Measurements from ENCODE around the gene MSMP. TPM values are rescaled to one million over a fixed set of nuclear protein-coding genes. Genes with fewer than 3 reads are reported as not detected.

The MSMP gene
- total and polyA plus RNA-seq, 2 experiments from 2014 or later, result not detected

DNA sequence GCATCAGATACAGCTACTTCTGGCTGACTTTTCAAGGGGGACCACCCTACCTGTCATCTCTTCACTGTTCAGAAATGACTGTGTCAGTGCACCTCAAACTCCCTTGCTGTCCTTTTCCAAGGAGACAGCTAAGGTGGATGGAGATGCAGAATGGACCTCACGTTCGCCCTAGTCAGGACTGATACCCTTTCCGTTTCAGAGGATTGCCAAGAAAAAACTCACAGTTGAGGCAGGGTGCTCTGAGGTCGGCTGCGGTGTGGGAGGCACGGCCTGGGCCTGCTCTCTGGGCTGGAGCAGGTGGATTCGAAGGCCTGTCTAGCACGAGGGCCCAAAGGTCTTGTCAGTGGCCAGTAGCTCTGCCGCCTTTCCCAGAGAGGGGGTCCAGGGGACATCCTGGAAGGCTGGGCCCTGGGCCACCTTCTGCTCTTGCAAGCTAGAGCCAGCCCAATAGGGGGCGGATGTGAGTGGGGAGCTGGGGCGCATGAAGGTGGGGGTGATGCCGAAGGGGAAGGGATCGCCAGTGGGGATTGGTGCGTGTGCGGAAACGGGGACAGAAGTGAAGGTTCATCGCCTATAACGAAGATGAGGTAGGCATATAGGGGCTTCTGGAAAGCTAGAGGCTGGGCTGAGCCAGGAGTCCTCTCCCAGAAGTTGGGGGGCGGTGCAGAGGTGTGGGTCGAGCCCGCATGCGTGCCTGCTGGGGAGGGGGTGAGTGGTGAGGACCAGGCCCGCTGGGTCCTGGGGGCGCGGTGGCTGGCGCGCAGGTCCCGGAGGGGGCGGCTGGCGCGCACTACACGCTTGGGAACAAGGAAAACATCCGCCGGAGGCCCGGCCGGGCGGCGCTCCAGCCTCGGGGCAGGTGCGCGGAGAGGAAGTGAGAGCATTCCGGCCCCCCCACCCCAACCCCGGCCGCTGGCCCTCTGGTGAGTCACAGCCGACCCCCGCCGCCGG lies 2.5 kb upstream of the MSMP start:
- Histone ChIP-seq H3K9me3 (ENCODE audit: low read depth) (no peaks in the 10 kb centered on the region), H3K9me2 (replicated peaks; ENCODE audit: insufficient read depth) (no peaks in the 10 kb centered on the region), H3K4me2 (peak overlapping the region; percentile 91), H3K79me2 (peaks cover 35% of the 10 kb centered on the region), H3K4me3 (peak overlapping the region; percentile 57), H4K20me1 (ENCODE audit: insufficient read depth, poor library complexity, severe bottlenecking) (no peaks in the 10 kb centered on the region), H3K27me3 (no peaks in the 10 kb centered on the region), H3K4me1 (ENCODE audit: insufficient read depth) (peaks cover 14% of the 10 kb centered on the region), H3K36me3 (replicated peaks; ENCODE audit: insufficient read depth, low read depth) (no peaks in the 10 kb centered on the region), H2AFZ (peak overlapping the region; percentile 74), H3K27ac (peak overlapping the region; percentile 99)
- TF ChIP-seq EZH2 (IDR thresholded peaks at IDR 0.05; ENCODE audit: borderline replicate concordance) (no peak), CTCF (IDR thresholded peaks at IDR 0.05; ENCODE audit: poor library complexity) (peak; percentile 58)
- peak; percentile 83 for DNase-seq (ENCODE audit: low spot score)
- 36% methylated on average over 17 of the region's 48 CpGs for WGBS (ENCODE audit: low lambda C conversion rate, missing lambda C conversion rate)

GRCh38 chr9:35755071-35755470 lies 995 bp upstream of the MSMP start:
- DNase-seq (ENCODE audit: low spot score), result no peak
- no peaks in the 10 kb centered on the region for H3K9me2 ChIP-seq (replicated peaks; ENCODE audit: insufficient read depth)
- no peaks in the 10 kb centered on the region for H4K20me1 ChIP-seq (ENCODE audit: insufficient read depth, poor library complexity, severe bottlenecking)
- H3K4me3 ChIP-seq, result no peak overlapping the region
- peaks cover 22% of the 10 kb centered on the region for H3K4me1 ChIP-seq (ENCODE audit: insufficient read depth)
- TF ChIP-seq EZH2 (IDR thresholded peaks at IDR 0.05; ENCODE audit: borderline replicate concordance) (no peak), CTCF (IDR thresholded peaks at IDR 0.05; ENCODE audit: poor library complexity) (no peak), EZH2phosphoT487 (IDR thresholded peaks at IDR 0.05; ENCODE audit: low read depth, severe bottlenecking, unreplicated experiment) (no peak)
- no peak overlapping the region for H3K27ac ChIP-seq
- no peak overlapping the region for H2AFZ ChIP-seq
- WGBS (ENCODE audit: low lambda C conversion rate, missing lambda C conversion rate), result 93% methylated on average over 4 of the region's 4 CpGs
- no peaks in the 10 kb centered on the region for H3K9me3 ChIP-seq (ENCODE audit: low read depth)
- no peak overlapping the region for H3K4me2 ChIP-seq
- peaks cover 37% of the 10 kb centered on the region for H3K79me2 ChIP-seq
- H3K36me3 ChIP-seq (replicated peaks; ENCODE audit: insufficient read depth, low read depth), result no peaks in the 10 kb centered on the region
- no peaks in the 10 kb centered on the region for H3K27me3 ChIP-seq

- peaks cover 21% of the 10 kb centered on the region for H3K4me1 ChIP-seq (ENCODE audit: insufficient read depth)
- peaks cover under 1% of the 10 kb centered on the region for H4K20me1 ChIP-seq (ENCODE audit: insufficient read depth, poor library complexity, severe bottlenecking)
- H3K9me3 ChIP-seq (ENCODE audit: low read depth), result no peaks in the 10 kb centered on the region
- H3K4me3 ChIP-seq, result no peak overlapping the region
- no peak overlapping the region for H3K27ac ChIP-seq
- 96% methylated on average over 5 of the region's 5 CpGs for WGBS (ENCODE audit: low lambda C conversion rate, missing lambda C conversion rate)
- no peak overlapping the region for H3K4me2 ChIP-seq
- H3K79me2 ChIP-seq, result peaks cover 30% of the 10 kb centered on the region
- no peaks in the 10 kb centered on the region for H3K9me2 ChIP-seq (replicated peaks; ENCODE audit: insufficient read depth)
- no peak for DNase-seq (ENCODE audit: low spot score)
- no peak overlapping the region for H2AFZ ChIP-seq
- H3K27me3 ChIP-seq, result no peaks in the 10 kb centered on the region
- TF ChIP-seq EZH2 (IDR thresholded peaks at IDR 0.05; ENCODE audit: borderline replicate concordance) (no peak), CTCF (IDR thresholded peaks at IDR 0.05; ENCODE audit: poor library complexity) (no peak), EZH2phosphoT487 (IDR thresholded peaks at IDR 0.05; ENCODE audit: low read depth, severe bottlenecking, unreplicated experiment) (no peak)
- no peaks in the 10 kb centered on the region for H3K36me3 ChIP-seq (replicated peaks; ENCODE audit: insufficient read depth, low read depth)
Measured at GRCh38 chr9:35753466-35753865, 610 bp downstream of the MSMP start.
